Head of caudate nucleus (tissue), 42 donors: ENCODE data around the gene VPS37D.
"Not testable (repeated sequence)": the region's sequence is repeated elsewhere in the genome, so short reads cannot be mapped to it uniquely, and the experiment has no call there.

Source experiments
- DNase-seq, 42 donors: peaks; one replicate each; pipeline versions ENCODE4 v3.0.0 to v3.0.0-alpha.2; 2020 to 2021; ENCODE audit warnings: mixed read lengths in 7 of 42
- intact Hi-C: fragments of 100-400 bp; cut with DNase I; formaldehyde crosslinking; loops from one replicate; pipeline ENCODE4 v1.15.0; 2022

VPS37D gene

GRCh38 chr7:73644688-73645286 is 22.8 kb upstream of the VPS37D start:
- intact Hi-C loops = no loop called here
- DNase-seq = no peak

DNA sequence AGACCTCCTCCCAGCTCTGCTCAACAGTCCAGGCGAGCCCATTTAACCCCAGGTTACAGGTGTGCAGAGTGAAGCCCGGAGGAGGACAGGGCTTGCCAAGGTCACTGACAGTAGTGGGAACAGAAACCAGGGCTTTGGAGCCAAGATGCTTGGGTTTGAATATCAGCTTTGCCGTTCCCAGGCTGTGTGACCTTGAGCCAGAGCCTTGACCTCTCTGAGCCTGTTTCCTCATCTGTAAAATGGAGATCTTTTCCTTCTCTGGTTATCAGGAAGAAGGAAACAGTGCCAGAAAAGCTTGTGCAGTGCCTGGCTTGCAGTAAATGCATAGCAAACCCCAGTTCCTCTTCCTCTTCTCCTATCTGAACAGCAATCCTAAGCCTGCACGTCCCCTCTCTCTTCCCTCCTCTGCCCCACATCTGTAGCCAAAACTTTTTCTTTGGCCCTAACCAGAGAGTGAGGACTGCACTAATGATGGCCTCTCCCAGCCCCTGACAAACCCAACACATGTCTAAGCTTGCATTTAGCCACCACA is 21.9 kb upstream of the VPS37D start:
- intact Hi-C loops = no loop called here
- DNase-seq = no peak

GRCh38 chr7:73646785-73647724 is 20.6 kb upstream of the VPS37D start:
- DNase-seq = no peak
- intact Hi-C loops = no loop called here

GRCh38 chr7:73647725-73648592 is 19.7 kb upstream of the VPS37D start:
- DNase-seq = peak in 4 of 42 donors; percentile 7 to 42 (median 10)
- intact Hi-C loops = no loop called here

DNA sequence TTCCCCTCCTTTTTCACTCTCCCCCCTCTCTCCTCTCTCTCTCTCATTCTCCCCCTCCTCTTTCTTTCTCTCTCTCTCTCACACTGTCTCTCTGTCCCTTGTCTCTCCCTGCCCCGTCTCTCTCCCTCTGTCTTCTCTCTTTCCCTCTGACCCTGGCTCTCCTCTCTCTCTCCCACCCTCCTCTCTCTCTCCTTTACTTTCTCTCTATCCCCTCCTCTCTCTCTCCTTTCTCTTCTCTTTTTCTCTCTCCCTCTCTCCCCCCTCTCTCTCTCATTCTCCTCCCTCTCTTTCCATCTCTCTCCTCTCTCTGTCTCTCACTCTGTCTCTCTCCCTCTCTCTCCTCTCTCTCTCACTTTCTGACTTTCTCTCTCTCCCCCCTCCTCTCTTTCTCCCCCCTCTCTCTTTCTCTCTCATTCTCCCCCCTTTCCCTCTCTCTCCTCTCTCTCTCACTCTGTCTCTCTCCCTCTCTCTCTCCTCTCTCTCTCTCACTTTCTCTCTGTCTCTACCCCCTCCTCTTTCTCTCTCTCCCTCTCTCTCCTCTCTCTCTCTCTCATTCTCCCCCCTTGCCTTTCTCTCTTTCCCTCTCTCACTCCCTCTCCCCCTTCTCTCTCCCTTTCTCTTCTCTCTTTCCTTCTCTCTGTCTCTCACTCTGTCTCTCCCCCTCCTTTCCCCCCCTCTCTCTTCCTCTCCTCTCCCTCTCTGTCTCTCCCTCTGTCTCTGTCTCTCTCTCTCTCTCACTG is 18.9 kb upstream of the VPS37D start:
- intact Hi-C loops = no loop called here

DNA sequence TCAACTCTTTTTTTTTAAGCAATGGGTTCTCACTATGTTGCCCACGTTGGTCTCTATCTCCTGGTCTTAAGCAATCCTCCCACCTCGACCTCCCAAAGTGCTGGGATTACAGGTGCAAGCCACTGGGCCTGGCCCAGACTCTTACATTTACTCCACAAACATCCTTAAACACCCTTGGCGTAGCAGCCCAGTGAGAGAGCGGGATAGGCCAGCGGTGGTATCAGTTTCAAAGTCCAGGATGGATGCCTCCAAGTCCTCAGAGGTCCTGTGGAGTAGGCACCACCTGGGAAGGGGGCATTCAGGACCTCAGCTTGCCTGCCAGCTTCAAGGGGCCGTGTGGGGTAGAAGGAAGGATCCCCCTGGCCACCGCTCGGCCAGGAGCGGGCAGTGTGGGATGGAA is 18.1 kb upstream of the VPS37D start:
- DNase-seq = no peak
- intact Hi-C loops = no loop called here

More for the DNA sequence above, 18.9 kb upstream of the VPS37D start:
- no peak for DNase-seq

- intact Hi-C loops = no loop called here
- DNase-seq = no peak
Measured at GRCh38 chr7:73650524-73650923, 17.1 kb upstream of the VPS37D start.

DNA sequence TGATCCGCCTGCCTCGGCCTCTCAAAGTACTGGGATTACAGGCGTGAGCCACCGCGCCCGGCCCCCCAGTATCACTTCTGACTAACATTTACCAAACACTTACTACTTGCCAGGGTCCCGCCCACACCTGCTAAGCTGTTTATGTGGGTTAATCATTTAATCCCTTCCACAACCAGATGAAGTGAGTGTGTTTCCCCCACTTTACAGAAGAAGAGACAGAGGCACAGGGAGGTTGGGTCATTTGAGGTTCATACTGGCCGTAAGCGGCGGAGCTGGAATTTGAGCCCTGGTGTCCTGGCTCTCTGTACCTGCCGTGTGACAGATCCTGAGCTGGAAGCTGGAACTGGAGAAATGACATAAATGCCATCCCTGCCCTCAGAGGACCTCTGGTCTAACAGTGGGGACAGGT is 15.1 kb upstream of the VPS37D start:
- intact Hi-C loops = no loop called here
- DNase-seq = no peak

- DNase-seq, intact Hi-C loops: not testable (repeated sequence)
Measured at GRCh38 chr7:73655309-73655708, 12.3 kb upstream of the VPS37D start.

- intact Hi-C loops = no loop called here
- no peak for DNase-seq
Measured at GRCh38 chr7:73659983-73660382, 7.6 kb upstream of the VPS37D start.

DNA sequence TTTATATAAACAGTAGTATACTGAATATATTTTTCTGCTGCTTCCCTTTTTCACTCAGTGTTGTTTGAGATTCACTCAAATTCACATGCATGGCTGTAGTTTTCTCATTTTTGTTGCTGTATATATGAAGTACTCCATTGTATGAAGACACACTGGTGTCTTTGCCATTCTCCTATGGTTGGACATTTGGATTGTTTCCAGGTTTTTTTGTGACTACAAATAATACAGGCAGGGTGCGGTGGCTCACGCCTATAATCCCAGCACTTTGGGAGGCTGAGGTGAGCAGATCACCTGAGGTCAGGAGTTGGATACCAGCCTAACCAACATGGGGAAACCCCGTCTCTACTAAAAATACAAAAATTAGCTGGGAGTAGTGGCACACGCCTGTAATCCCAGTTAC is 7.0 kb upstream of the VPS37D start:
- DNase-seq, intact Hi-C loops: not testable (repeated sequence)

GRCh38 chr7:73663033-73663432 is 4.6 kb upstream of the VPS37D start:
- intact Hi-C loops = no loop called here
- DNase-seq = no peak

DNA sequence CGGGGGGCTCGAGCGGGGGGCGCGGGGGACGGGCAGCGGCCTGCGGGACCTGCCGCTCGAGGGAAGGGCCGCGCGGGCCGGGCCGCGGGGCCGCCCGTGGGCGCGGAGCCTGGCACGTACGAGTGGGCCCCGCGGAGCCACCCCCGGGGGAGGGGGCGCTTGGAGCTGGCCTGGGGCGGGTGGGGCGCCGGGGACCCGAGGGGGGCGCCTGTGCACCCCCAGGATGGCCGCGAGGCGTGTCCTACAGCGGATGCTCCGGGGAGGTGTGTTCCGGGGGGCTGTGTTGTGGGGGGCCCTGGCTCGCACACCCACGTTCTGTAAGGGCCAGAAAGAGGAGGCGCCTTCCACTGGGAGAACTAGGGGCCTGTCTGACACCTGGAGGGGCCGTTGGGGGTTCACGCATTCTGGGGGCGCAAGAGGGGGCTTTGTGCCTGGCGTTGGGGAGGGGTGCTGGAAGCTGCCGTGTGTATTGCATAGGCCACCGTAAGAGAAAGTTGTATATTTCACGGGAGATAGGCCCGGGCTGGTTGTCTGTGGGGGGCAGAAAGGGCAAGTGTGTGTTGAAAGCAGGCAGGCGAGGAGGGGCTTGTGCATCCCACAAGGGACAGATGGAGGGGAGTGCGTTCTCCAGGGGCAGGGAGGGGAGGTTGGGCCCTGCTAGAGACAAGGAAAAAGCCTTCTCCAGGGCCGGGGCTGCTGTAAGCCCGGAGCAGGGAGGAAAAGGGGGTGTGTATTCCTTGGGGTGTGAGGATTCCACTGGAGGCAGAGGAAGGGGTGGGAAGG is 663 bp downstream of the VPS37D start:
- DNase-seq = peak in 15 of 42 donors; percentile 4 to 41 (median 18)
- intact Hi-C loops = no loop called here

- intact Hi-C loops = no loop called here
Measured at GRCh38 chr7:73668886-73669230, 1.2 kb downstream of the VPS37D start.

DNA sequence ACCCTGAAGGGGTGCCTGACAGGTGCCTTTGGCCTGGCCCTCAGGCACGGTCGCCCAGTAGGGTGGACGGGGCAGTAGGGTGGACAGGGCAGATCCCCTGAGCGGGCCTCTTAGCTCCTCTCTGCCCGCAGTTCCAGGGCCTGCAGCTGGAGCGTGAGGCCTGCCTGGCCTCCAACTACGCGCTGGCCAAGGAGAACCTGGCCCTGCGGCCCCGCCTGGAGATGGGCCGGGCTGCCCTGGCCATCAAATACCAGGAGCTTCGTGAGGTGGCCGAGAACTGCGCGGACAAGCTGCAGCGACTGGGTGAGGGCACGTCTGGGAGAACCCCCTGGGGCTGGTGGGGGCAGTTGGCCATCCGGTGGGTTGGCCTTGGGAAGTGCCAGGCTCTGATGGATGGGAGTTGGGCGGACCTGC is 1.7 kb downstream of the VPS37D start:
- no peak for DNase-seq
- intact Hi-C loops = no loop called here

More at GRCh38 chr7:73668886-73669230, 1.2 kb downstream of the VPS37D start:
- no peak for DNase-seq

DNA sequence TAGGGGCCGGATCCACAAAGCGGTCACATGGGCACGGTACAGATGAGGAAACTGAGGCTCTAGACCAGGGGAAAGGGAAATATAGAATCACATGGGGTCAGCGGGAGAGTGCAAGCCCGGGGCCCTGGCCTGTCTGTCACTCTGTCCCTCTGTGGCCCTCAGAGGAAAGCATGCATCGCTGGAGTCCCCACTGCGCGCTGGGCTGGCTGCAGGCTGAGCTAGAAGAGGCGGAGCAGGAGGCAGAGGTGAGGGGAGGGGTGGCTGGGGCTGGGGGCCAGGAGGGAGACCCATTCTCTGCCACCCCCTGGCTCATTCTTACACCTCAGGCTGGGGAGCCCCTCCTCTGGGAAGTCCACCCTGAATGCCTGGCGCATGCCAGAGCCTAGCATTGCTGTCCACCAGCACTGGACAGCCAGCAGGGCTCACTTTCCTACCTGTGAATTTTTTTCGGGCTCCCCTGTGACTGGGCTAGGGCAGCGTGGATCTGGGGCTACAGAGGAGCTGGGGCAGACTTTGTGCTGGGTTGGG is 2.3 kb downstream of the VPS37D start:
- intact Hi-C loops = no loop called here
- DNase-seq = no peak

- DNase-seq = no peak
- intact Hi-C loops = no loop called here
Measured at GRCh38 chr7:73671322-73671661, 3.7 kb downstream of the VPS37D start.
